HG02943 (cell line): ENCODE data around the gene NUDT16L1.
A peak's percentile ranks its signal among the peaks of the same experiment; 100 is the strongest.

Source experiments
- ATAC-seq: cut with Tn5 transposase; IDR thresholded peaks from one replicate; pipeline ENCODE4 v1.9.1; 2021; ENCODE audit warnings: mild to moderate bottlenecking, low read depth, moderate library complexity; ENCODE audit not compliant: unreplicated experiment

NUDT16L1 gene

GRCh38 chr16:4693956-4694641 lies 737 bp downstream of the NUDT16L1 start:
- peak; percentile 8 for ATAC-seq

GRCh38 chr16:4694642-4695451 lies 1.5 kb downstream of the NUDT16L1 start:
- no peak for ATAC-seq

- ATAC-seq = no peak
Observed at GRCh38 chr16:4695473-4696171, 2.3 kb downstream of the NUDT16L1 start.

GRCh38 chr16:4696172-4696904 lies 3.0 kb downstream of the NUDT16L1 start:
- ATAC-seq = no peak

- no peak for ATAC-seq
Observed at GRCh38 chr16:4696905-4697847, 3.8 kb downstream of the NUDT16L1 start.

- ATAC-seq = no peak
Observed at GRCh38 chr16:4697848-4698291, 4.5 kb downstream of the NUDT16L1 start.

GRCh38 chr16:4698321-4699045 lies 5.1 kb downstream of the NUDT16L1 start:
- ATAC-seq = no peak

GRCh38 chr16:4699046-4699556 lies 5.7 kb downstream of the NUDT16L1 start:
- no peak for ATAC-seq

- no peak for ATAC-seq
Observed at GRCh38 chr16:4700380-4700996, 7.1 kb downstream of the NUDT16L1 start.

GRCh38 chr16:4700997-4701743 lies 7.8 kb downstream of the NUDT16L1 start:
- no peak for ATAC-seq

- no peak for ATAC-seq
Observed at GRCh38 chr16:4701791-4702465, 8.6 kb downstream of the NUDT16L1 start.

- ATAC-seq = no peak
Observed at GRCh38 chr16:4702466-4702808, 9.1 kb downstream of the NUDT16L1 start.

GRCh38 chr16:4703906-4704305 lies 10.5 kb downstream of the NUDT16L1 start:
- ATAC-seq = no peak

GRCh38 chr16:4704491-4704890 lies 11.1 kb downstream of the NUDT16L1 start:
- ATAC-seq = no peak

- no peak for ATAC-seq
Observed at GRCh38 chr16:4704913-4705312, 11.6 kb downstream of the NUDT16L1 start.

GRCh38 chr16:4706871-4707270 lies 13.5 kb downstream of the NUDT16L1 start:
- no peak for ATAC-seq

GRCh38 chr16:4709481-4709880 lies 16.1 kb downstream of the NUDT16L1 start:
- no peak for ATAC-seq
